Prostate gland (tissue), 2 donors: ENCODE measurements around the gene IQGAP2.

Experiments
- CTCF ChIP-seq, 4 experiments: fragments of 200-600 bp in 2 of 4; fragments of 450-650 bp in 2 of 4; sonication (generic) in 2 of 4; IDR thresholded peaks; 1 replicate in 3 of 4; 2 replicates in 1 of 4; pipeline ENCODE4 v1.5.1; 2016 to 2019; ENCODE audit warnings: antibody characterized with exemption in 4 of 4, mild to moderate bottlenecking in 2 of 4, moderate library complexity in 2 of 4
- POLR2A ChIP-seq: fragments of 450-650 bp; IDR thresholded peaks from one replicate; pipeline ENCODE4 v1.6.1; 2016; ENCODE audit warnings: antibody characterized with exemption, mild to moderate bottlenecking

GRCh38 chr5:76404223-76405211 lies 1.4 kb downstream of the IQGAP2 start:
- no peak for TF ChIP-seq POLR2A
- no peak for TF ChIP-seq CTCF (IDR thresholded peaks at IDR 0.05)
